Activated T-cell treated with anti-CD3 and anti-CD28 coated beads, Interleukin-2, amount 50 U/mL, for 4 hours (primary cell): Measurements from ENCODE around the gene RPL27. TPM values are rescaled to one million over a fixed set of nuclear protein-coding genes. Genes with fewer than 3 reads are reported as not detected.
A peak's percentile ranks its signal among the peaks of the same experiment; 100 is the strongest.
"Not testable (repeated sequence)": the region's sequence is repeated elsewhere in the genome, so short reads cannot be mapped to it uniquely, and the experiment has no call there.

ENCODE experiments used
- ATAC-seq, 2 donors: fragments of 200-7000 bp; cut with Tn5 transposase; one replicate each; pipeline ENCODE4 v1.10.0; 2021
- DNase-seq: peaks from one replicate; pipeline ENCODE4 v3.0.0-alpha.2; 2020
- H3K27me3 Mint-ChIP-seq: one replicate; pipeline ENCODE4 v1.8.0; 2021; ENCODE audit warnings: low read depth, mixed read lengths
- H3K36me3 Mint-ChIP-seq: one replicate; pipeline ENCODE4 v1.8.0; 2022; ENCODE audit warnings: mixed read lengths; ENCODE audit not compliant: insufficient read depth
- H3K4me1 Mint-ChIP-seq: one replicate; pipeline ENCODE4 v1.8.0; 2021; ENCODE audit warnings: low read depth, mixed read lengths
- H3K4me3 Mint-ChIP-seq: one replicate; pipeline ENCODE4 v1.8.0; 2021; ENCODE audit warnings: mild to moderate bottlenecking, moderate library complexity, mixed read lengths
- H3K9me3 Mint-ChIP-seq: one replicate; pipeline ENCODE4 v1.8.0; 2021; ENCODE audit warnings: mixed read lengths
- total RNA-seq, 3 donors: library from RNA; stranded (reverse); gene quantifications; one replicate each; pipeline ENCODE4 v1.2.1, GENCODE V29; 2021

Gene RPL27
- total RNA-seq, 3 donors from 2014 or later = 1,553 to 1,718 (median 1,686) TPM

DNA sequence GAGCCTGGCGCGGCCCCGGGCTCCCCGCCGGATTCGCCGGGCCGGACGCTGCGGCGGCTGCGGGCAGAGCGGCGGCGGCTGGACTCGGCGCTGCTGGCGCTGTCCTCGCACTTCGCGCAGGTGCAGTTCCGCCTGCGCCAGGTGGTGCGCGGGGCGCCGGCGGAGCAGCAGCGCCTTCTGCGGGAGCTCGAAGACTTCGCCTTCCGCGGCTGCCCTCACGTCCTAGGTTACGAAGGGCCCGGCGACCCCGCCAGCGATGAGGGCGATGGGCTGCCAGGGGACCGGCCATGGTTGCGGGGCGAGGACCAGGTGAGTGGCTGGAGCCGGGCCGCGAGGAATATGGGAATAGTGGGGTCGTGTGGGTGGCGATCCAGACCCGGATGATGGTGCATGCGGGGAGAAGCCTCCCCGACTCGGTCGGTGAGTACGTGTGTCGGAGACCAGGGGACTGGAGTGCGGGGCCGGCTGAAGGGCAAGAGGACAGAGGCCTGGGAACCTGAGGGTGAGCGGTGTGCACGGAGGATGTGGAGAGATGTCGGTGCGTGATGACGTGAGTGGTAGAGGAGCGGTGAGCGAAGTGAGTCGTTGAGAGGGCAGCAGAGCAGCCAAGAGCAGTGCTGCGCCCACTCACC lies 17.3 kb upstream of the RPL27 start:
- no peaks in the 10 kb centered on the region for H3K9me3 Mint-ChIP-seq
- no peaks in the 10 kb centered on the region for H3K27me3 Mint-ChIP-seq
- ATAC-seq (peak; percentile 86), DNase-seq (peak; percentile 47)
- peak overlapping the region; percentile 100 for H3K4me3 Mint-ChIP-seq
- peaks cover 9% of the 10 kb centered on the region for H3K36me3 Mint-ChIP-seq
- H3K4me1 Mint-ChIP-seq = peaks cover 37% of the 10 kb centered on the region

GRCh38 chr17:42982266-42982665 lies 16.0 kb upstream of the RPL27 start:
- H3K27me3 Mint-ChIP-seq = no peaks in the 10 kb centered on the region
- DNase-seq (no peak), ATAC-seq (no peak)
- H3K9me3 Mint-ChIP-seq = no peaks in the 10 kb centered on the region
- H3K4me1 Mint-ChIP-seq = peaks cover 38% of the 10 kb centered on the region
- peak overlapping the region; percentile 100 for H3K4me3 Mint-ChIP-seq
- peaks cover 9% of the 10 kb centered on the region for H3K36me3 Mint-ChIP-seq

- no peaks in the 10 kb centered on the region for H3K9me3 Mint-ChIP-seq
- H3K4me3 Mint-ChIP-seq = peak overlapping the region; percentile 6
- no peaks in the 10 kb centered on the region for H3K27me3 Mint-ChIP-seq
- H3K4me1 Mint-ChIP-seq = peaks cover 32% of the 10 kb centered on the region
- DNase-seq = no peak
- H3K36me3 Mint-ChIP-seq = peaks cover 29% of the 10 kb centered on the region
- no peak for ATAC-seq
These were observed 13.0 kb upstream of the RPL27 start for GRCh38 chr17:42985225-42985624.

DNA sequence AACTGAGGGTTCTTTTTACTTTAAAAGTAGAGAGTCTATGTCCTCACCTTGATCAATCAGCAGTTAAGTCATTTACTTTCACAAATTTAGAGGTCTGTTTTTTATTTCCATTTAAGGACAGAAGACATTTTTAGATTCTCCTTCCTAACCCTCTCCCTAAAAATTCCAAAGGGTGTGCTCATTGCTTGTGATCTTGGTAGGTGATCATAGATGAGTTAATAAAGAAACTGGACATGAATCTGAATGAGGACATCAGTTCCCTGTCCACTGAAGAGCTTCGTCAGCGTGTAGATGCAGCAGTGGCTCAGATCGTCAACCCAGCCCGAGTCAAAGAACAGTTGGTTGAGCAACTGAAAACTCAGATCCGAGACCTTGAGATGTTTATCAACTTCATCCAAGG lies 9.1 kb upstream of the RPL27 start:
- Mint-ChIP-seq H3K4me1 (peaks cover 16% of the 10 kb centered on the region), H3K9me3 (no peaks in the 10 kb centered on the region), H3K27me3 (no peaks in the 10 kb centered on the region), H3K4me3 (no peak overlapping the region), H3K36me3 (peaks cover 41% of the 10 kb centered on the region)
- no peak for DNase-seq
- ATAC-seq = no peak

DNA sequence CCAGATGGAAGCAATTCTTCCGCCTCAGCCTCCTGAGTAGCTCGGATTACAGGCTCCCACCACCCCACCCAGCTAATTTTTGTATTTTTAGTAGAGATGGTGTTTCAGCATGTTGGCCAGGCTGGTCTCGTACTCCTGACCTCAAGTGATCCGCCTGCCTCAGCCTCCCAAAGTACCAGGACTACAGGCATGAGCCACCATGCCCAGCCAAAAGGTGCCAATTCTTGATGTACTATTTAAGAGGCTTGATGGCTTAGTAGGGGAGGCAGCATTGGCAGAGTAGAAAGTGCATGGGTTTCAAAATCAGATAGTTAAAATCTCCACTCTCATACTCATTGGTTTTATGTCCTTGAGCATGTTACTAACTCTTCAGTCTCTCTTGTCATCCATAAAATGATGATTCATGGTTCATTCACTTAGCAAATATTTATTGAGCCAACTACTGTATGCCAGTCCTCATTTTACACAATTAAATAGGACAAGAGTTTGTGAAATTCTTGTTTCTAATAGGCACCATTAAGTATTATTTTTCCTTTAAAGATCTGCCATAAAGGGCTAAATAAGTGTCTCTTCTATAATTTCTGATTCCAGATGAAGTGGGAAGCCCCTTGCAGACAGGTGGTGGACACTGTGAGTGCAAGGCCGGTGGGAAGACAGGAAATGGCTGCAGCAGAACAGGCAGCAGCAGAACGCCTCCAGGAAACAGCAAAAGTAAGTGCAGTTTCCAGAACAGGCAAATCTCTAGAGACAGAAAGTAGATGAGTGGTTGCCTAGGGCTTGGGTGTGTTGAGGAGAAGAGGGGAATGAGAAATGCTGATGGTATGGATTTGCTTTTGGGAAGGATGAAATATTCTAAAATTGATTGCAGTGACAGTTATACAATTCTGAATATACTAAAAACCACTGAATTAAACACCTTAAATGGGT lies 8.2 kb upstream of the RPL27 start:
- ATAC-seq = no peak
- Mint-ChIP-seq H3K27me3 (no peaks in the 10 kb centered on the region), H3K36me3 (peaks cover 41% of the 10 kb centered on the region), H3K4me3 (no peak overlapping the region), H3K9me3 (no peaks in the 10 kb centered on the region), H3K4me1 (peaks cover 11% of the 10 kb centered on the region)
- DNase-seq = no peak

DNA sequence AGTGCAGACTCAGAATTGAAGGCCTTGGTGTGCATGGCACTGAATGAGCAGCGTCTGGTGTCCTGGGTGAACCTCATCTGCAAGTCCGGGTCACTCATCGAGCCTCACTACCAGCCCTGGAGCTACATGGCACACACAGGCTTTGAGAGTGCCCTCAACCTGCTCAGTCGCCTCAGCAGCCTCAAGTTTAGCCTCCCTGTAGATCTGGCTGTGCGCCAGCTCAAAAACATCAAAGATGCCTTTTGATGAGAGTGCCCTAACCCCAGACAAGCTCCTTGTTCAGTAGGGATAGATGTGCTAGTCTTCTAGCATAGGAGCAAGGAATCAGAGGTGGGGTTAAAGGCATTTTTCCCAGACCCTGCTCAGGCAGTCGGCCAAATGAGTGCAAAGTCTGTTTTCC lies 6.7 kb upstream of the RPL27 start:
- Mint-ChIP-seq H3K4me1 (peaks cover 5% of the 10 kb centered on the region), H3K36me3 (peaks cover 34% of the 10 kb centered on the region), H3K27me3 (no peaks in the 10 kb centered on the region), H3K9me3 (no peaks in the 10 kb centered on the region), H3K4me3 (no peak overlapping the region)
- ATAC-seq (no peak), DNase-seq (no peak)

GRCh38 chr17:42992872-42993271 lies 5.3 kb upstream of the RPL27 start:
- no peaks in the 10 kb centered on the region for H3K27me3 Mint-ChIP-seq
- H3K4me1 Mint-ChIP-seq = peaks cover 8% of the 10 kb centered on the region
- peaks cover 34% of the 10 kb centered on the region for H3K36me3 Mint-ChIP-seq
- no peak overlapping the region for H3K4me3 Mint-ChIP-seq
- no peaks in the 10 kb centered on the region for H3K9me3 Mint-ChIP-seq
- no peak for DNase-seq
- no peak for ATAC-seq

DNA sequence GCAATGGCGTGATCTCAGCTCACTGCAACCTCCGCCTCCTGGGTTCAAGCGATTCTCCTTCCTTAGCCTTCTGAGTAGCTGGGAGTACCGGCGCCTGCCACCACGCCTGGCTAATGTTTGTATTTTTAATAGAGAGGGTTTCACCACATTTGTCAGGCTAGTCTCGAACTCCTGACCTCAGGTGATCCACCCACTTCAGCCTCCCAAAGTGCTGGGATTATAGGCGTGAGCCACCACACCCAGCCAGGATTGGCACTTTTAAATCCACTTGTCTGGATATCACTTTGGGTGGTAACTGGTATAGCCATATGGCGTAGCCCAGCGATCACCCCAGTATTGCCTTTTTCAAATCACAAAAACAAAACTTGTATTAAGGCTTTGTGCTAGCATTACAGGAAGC lies 4.3 kb upstream of the RPL27 start:
- DNase-seq, ATAC-seq, H3K4me3 Mint-ChIP-seq, H3K27me3 Mint-ChIP-seq, H3K4me1 Mint-ChIP-seq, H3K9me3 Mint-ChIP-seq: not testable (repeated sequence)
- H3K36me3 Mint-ChIP-seq = peaks cover 28% of the 10 kb centered on the region

DNA sequence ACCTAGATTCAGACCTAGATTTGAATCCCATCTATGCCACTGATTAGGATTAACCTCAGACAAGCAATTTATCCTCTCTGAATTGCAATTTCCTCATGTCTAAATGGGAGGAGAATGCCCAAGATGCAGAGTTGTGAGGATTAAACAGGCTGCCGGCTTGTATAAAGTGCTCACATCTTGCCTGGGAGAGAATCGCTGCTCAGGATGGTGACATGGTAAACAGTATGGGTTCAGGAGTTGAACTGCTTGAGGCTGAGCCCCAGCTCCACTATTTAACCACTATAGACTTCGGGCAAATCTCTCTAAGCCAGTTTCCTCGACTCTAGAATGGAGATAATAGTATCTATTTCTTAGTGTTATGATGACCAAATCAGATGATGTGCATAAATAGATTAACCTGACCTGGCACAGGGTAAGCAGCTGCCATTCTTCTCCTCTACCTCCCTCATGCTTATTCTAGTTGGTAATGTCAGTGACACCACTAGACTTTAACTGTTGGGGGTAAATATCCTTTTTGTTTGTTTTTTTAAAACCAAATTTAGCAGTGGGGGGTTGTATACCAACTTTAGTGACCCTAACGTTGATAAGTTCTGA lies 732 bp upstream of the RPL27 start:
- H3K4me1 Mint-ChIP-seq = peaks cover 21% of the 10 kb centered on the region

DNA sequence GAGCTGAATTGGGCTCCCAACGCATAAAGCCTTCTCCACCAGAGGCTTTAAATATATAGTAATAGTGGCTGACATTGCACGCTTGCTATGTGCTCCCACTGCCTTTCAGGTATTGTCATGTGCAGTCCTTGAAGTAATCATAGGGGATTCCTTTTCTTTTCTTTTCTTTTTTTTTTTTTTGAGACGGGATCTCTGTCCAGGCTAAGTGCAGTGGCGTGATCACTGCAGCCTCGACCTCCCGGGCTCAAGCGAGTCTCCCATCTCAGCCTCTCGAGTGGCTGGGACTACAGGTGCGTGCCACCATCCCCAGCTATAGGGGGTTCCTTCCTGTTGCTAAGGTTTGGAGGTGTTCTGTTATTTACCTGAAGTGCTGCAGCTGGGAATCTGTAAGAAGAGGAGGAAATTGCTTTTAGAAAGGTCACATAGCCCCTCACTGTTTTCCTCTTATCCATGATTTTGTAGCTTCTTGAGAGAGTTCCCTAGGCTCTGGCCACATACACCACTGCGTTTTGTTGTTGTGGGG lies 845 bp downstream of the RPL27 start:
- Mint-ChIP-seq H3K36me3 (peaks cover 37% of the 10 kb centered on the region), H3K4me3 (peak overlapping the region; percentile 98), H3K4me1 (peaks cover 21% of the 10 kb centered on the region), H3K27me3 (no peaks in the 10 kb centered on the region), H3K9me3 (no peaks in the 10 kb centered on the region)
- DNase-seq = no peak
- ATAC-seq = no peak

More for the DNA sequence above, 732 bp upstream of the RPL27 start:
- Mint-ChIP-seq H3K9me3 (no peaks in the 10 kb centered on the region), H3K36me3 (peaks cover 32% of the 10 kb centered on the region), H3K4me3 (peak overlapping the region; percentile 98), H3K27me3 (no peaks in the 10 kb centered on the region)
- DNase-seq = no peak
- ATAC-seq = no peak

DNA sequence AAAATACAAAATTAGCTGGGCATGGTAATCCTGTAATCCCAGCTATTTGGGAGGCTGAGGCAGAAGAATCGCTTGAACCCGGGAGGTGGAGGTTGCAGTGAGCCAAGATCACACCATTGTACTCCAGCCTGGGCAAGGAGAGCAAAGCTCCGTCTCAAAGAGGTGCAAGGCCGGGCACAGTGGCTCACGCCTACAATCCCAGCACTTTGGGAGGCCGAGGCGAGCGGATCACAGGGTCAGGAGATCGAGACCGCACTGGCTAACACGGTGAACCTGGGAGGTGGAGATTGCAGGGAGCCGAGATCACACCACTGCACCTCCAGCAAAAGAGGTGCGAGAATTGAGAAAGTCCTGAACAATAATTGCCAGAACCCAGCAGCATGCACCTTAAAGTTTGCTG lies 2.7 kb downstream of the RPL27 start:
- DNase-seq, ATAC-seq, H3K27me3 Mint-ChIP-seq, H3K9me3 Mint-ChIP-seq: not testable (repeated sequence)
- H3K36me3 Mint-ChIP-seq = peaks cover 37% of the 10 kb centered on the region
- peak overlapping the region; percentile 35 for H3K4me3 Mint-ChIP-seq
- peaks cover 21% of the 10 kb centered on the region for H3K4me1 Mint-ChIP-seq

- Mint-ChIP-seq H3K27me3 (no peaks in the 10 kb centered on the region), H3K9me3 (no peaks in the 10 kb centered on the region), H3K4me3 (no peak overlapping the region), H3K36me3 (peaks cover 35% of the 10 kb centered on the region), H3K4me1 (peaks cover 30% of the 10 kb centered on the region)
- DNase-seq (no peak), ATAC-seq (no peak)
These were observed 5.4 kb downstream of the RPL27 start for GRCh38 chr17:43003542-43004172.

DNA sequence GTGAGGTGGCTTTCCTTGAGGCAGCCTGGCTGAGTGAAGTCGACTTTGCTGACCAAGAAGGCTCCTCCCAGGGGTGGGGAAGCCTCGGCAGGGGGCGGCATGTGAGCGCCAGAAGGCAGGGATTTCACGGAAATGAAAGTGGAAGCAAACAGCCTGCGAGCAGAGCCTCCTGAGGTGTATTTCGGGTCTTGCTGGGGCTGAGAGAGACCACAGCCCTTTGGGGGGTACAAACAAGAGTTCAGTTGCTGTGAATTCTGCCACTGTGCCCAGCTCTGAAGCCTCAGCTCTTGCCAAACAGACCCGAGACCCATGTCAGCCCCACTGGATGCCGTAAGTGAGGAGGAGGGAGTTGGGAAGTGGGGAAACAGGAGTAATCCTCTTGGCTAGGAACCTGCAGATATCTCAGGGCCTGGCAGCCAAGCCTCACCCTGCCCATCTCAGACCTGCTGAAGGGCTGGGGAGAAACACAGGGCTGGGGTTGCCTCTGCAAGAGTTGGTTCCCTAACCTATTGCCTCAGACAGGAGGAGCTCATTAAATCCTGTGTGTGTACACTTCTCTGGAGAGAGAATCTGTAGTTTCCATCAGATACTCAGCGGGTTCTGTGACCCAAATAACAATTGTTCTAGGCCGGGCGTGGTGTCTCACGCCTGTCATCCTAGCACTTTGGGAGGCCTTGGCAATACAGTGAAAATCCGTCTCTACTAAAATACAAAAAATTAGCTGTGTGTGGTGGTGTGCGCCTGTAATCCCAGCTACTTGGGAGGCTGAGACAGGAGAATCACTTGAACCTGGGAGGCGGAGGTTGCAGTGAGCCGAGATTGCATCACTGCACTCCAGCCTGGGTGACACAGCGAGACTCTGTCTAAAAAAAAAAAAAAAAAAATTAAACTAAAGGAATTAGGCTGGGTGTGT lies 8.7 kb downstream of the RPL27 start, which contains the start of gene IFI35:
Gene IFI35 (plus strand): TSS at position 146 of the 913 bp plus-strand sequence. CDS start 164 bp downstream, at position 310.
- no peaks in the 10 kb centered on the region for H3K9me3 Mint-ChIP-seq
- peaks cover 26% of the 10 kb centered on the region for H3K4me1 Mint-ChIP-seq
- H3K4me3 Mint-ChIP-seq = peak within 1 kb of the TSS; percentile 98
- no peaks in the 10 kb centered on the region for H3K27me3 Mint-ChIP-seq
- DNase-seq (peak; percentile 80), ATAC-seq (peak; percentile 98)
- peaks cover 19% of the 10 kb centered on the region for H3K36me3 Mint-ChIP-seq
